Suprapubic skin (tissue), 4 donors: ENCODE data around the gene TECTA. TPM values are rescaled to one million over a fixed set of nuclear protein-coding genes. Genes with fewer than 3 reads are reported as not detected.
A peak's percentile ranks its signal among the peaks of the same experiment; 100 is the strongest.
"Not testable (repeated sequence)": the region's sequence is repeated elsewhere in the genome, so short reads cannot be mapped to it uniquely, and the experiment has no call there.

Source experiments
- DNase-seq, 2 donors: peaks; one replicate each; pipeline ENCODE4 v3.0.0-alpha.2; 2019; ENCODE audit warnings: low spot score in 2 of 2
- H3K27ac ChIP-seq: fragments of 200-600 bp; sonication (generic); one replicate; pipeline ENCODE4 v1.5.1; 2019
- H3K27me3 ChIP-seq: fragments of 200-600 bp; sonication (generic); one replicate; pipeline ENCODE4 v1.5.1; 2019
- H3K36me3 ChIP-seq: fragments of 200-600 bp; sonication (generic); one replicate; pipeline ENCODE4 v1.5.1; 2019
- H3K4me1 ChIP-seq: fragments of 200-600 bp; sonication (generic); one replicate; pipeline ENCODE4 v1.5.1; 2019
- H3K4me3 ChIP-seq: fragments of 200-600 bp; sonication (generic); one replicate; pipeline ENCODE4 v1.5.1; 2019; ENCODE audit warnings: mild to moderate bottlenecking
- H3K9me3 ChIP-seq: fragments of 200-600 bp; sonication (generic); one replicate; pipeline ENCODE4 v1.5.1; 2019
- CTCF ChIP-seq, 2 donors: fragments of 200-600 bp in 1 of 2; fragments of 450-650 bp in 1 of 2; sonication (generic) in 1 of 2; IDR thresholded peaks; one replicate each; pipeline ENCODE4 v1.5.1; 2016 to 2019; ENCODE audit warnings: antibody characterized with exemption in 2 of 2, mild to moderate bottlenecking in 1 of 2, moderate library complexity in 1 of 2
- EP300 ChIP-seq: sonication (generic); formaldehyde crosslinking; IDR thresholded peaks from one replicate; pipeline ENCODE4 v1.6.1; 2017; ENCODE audit warnings: antibody characterized with exemption
- POLR2A ChIP-seq, 2 donors: fragments of 450-650 bp; IDR thresholded peaks; one replicate each; pipeline ENCODE4 v1.6.1; 2017; ENCODE audit warnings: antibody characterized with exemption in 2 of 2, mild to moderate bottlenecking in 2 of 2, moderate library complexity in 2 of 2
- POLR2AphosphoS5 ChIP-seq, 3 donors: sonication (generic); formaldehyde crosslinking; IDR thresholded peaks; one replicate each; pipeline ENCODE4 v1.6.1; 2017; ENCODE audit warnings: antibody characterized with exemption in 3 of 3
- WGBS: methylation state at CpG from one replicate; pipeline ENCODE4 v1.1.5; 2018; 5-methylcytosine and 5-hydroxymethylcytosine counted together
- total RNA-seq, 4 donors: library from RNA; depleted of rRNA; stranded (reverse); fragments of >200 nt; gene quantifications; one replicate each; pipeline ENCODE4 v1.1.0, GENCODE V29; 2016

TECTA gene
- total RNA-seq, 4 donors from 2014 or later = 0.19 to 1.4 (median 0.62) TPM

DNA sequence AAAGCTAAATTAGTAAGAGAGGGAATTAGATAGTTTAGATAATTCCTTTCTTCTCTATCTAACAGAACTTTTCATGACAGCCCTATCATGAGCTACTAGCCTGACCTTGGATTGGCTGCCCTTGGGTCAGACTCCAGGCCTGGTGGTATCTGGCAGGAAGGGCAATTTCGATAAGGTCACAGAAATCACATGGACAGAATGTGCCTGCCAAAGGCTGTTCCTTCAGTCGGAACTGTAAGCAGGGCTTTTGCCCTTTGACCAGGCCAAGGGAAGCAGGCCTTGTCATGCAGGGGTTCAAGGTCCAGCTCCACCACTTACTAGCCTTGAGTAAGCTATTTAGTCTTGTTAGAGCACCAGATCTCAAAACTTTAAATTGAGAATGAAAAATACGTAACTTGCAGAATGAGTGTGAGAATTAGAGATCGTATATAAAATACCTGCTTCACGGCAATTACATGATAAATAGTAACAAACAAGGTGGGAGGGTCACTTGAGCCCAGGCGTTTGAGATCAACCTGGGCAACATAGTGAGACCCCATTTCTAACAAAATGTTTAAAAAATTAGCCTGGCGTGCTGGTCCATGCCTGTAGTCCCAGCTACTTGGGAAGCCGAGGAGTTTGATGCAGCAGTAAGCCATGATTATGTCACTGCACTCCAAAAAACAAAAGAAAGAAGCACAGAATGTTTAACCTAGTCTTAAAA is 130.7 kb downstream of the TECTA start:
- no peaks in the 10 kb centered on the region for H3K9me3 ChIP-seq
- TF ChIP-seq CTCF (IDR thresholded peaks at IDR 0.05) (no peak), EP300 (no peak), POLR2A (IDR thresholded peaks at IDR 0.05) (no peak)
- WGBS = 88% methylated on average over 8 of the region's 8 CpGs
- no peak overlapping the region for H3K27ac ChIP-seq
- H3K27me3 ChIP-seq = peaks cover 10% of the 10 kb centered on the region
- no peak overlapping the region for H3K4me3 ChIP-seq
- no peak for DNase-seq
- H3K4me1 ChIP-seq = peaks cover 7% of the 10 kb centered on the region
- no peaks in the 10 kb centered on the region for H3K36me3 ChIP-seq

- Histone ChIP-seq H3K36me3 (no peaks in the 10 kb centered on the region), H3K27ac (no peak overlapping the region), H3K27me3 (peaks cover 10% of the 10 kb centered on the region), H3K9me3 (no peaks in the 10 kb centered on the region), H3K4me1 (peaks cover 13% of the 10 kb centered on the region), H3K4me3 (no peak overlapping the region)
- TF ChIP-seq POLR2A (IDR thresholded peaks at IDR 0.05) (no peak), CTCF (IDR thresholded peaks at IDR 0.05) (no peak), POLR2AphosphoS5 (IDR thresholded peaks at IDR 0.05) (no peak), EP300 (no peak)
- DNase-seq = no peak
- 87% methylated on average over 3 of the region's 3 CpGs for WGBS
Observed at GRCh38 chr11:121235057-121235456, 134.0 kb downstream of the TECTA start.

- no peaks in the 10 kb centered on the region for H3K9me3 ChIP-seq
Observed at GRCh38 chr11:121236115-121237001, 135.3 kb downstream of the TECTA start.

DNA sequence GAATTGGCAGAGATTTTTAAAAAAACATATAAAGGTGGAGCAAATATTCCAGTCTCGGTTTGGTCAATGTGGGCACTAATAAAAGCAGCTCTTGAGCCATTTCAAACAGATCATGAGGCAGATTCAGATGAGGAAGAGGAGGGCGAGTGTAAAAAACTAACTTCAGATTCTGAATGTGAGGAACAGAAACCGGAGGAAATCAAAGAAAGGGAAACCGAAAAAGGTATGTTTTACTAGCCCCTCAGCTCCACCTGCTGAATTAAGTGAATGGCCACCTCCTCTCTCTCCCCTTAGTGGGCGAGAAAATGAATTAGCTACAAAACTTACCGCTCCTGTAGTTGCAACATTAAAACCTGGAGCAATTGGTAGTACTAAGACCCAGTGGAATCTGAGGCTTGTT is 136.2 kb downstream of the TECTA start:
- 78% methylated on average over 6 of the region's 6 CpGs for WGBS
- H3K4me3 ChIP-seq, DNase-seq, H3K27me3 ChIP-seq, H3K9me3 ChIP-seq, H3K36me3 ChIP-seq: not testable (repeated sequence)
- Histone ChIP-seq H3K27ac (peak overlapping the region; percentile 51), H3K4me1 (peaks cover 16% of the 10 kb centered on the region)

More at GRCh38 chr11:121236115-121237001, 135.3 kb downstream of the TECTA start:
- 53% methylated on average over 15 of the region's 15 CpGs for WGBS
- H3K27ac ChIP-seq = no peak overlapping the region
- peaks cover 4% of the 10 kb centered on the region for H3K27me3 ChIP-seq
- H3K4me1 ChIP-seq = peaks cover 16% of the 10 kb centered on the region
- no peak for DNase-seq
- no peaks in the 10 kb centered on the region for H3K36me3 ChIP-seq
- H3K4me3 ChIP-seq = no peak overlapping the region
- TF ChIP-seq POLR2AphosphoS5 (IDR thresholded peaks at IDR 0.05) (no peak), CTCF (IDR thresholded peaks at IDR 0.05) (no peak), EP300 (no peak), POLR2A (IDR thresholded peaks at IDR 0.05) (no peak)

DNA sequence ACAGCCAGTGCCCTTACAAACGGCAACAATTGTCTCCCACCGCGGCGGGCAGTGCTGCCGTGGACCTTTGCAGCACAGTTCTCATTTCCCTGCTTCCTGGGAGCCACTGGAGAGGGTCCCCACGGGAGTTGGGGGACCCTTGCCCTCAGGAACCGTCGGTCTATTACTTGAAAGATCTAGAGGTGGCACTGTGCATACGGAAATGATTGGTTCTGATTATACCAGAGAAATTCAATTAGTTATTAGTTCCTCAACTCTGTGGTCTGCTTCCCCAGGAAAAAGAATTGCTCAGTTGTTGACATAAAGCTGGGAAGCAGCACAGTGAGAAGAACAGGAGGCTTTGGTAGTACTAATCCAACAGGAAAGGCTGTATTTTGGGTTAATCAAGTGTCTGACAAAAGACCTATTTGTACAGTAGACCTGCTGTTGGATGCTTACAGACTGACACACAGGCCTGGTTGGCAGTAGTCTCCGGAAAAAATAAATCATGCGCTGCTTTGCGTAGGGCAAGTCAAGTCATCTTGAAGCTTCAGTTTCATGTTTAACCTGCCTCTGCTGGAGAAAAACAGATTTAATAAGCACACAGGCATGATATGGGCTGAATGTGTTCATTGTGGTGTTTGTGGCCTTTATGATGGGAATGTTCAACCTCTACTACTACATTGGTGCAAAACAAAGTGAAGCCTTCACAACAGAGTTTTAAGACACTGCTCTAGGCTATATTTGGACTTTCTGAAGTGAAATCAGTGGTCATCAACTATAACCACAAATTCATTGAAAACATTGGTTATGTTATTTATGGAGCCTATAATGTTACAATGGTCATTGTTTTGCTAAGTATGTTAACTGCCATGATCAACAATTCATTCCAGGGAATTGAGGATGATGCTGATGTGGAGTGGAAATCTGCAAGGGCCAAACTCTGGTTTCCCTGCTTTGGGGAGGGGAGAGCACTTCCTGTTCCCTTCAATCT is 136.9 kb downstream of the TECTA start:
- Histone ChIP-seq H3K27me3 (peaks cover 4% of the 10 kb centered on the region), H3K27ac (peak overlapping the region; percentile 51), H3K4me3 (no peak overlapping the region), H3K9me3 (no peaks in the 10 kb centered on the region), H3K36me3 (no peaks in the 10 kb centered on the region), H3K4me1 (peaks cover 16% of the 10 kb centered on the region)
- DNase-seq = no peak
- TF ChIP-seq CTCF (IDR thresholded peaks at IDR 0.05) (no peak), EP300 (no peak), POLR2AphosphoS5 (IDR thresholded peaks at IDR 0.05) (no peak), POLR2A (IDR thresholded peaks at IDR 0.05) (no peak)
- whole genome bisulfite sequencing = 71% methylated on average over 12 of the region's 12 CpGs
